ENCODE measurements around the gene S1PR5. TPM values are rescaled to one million over a fixed set of nuclear protein-coding genes. Genes with fewer than 3 reads are reported as not detected.

S1PR5 gene
- total and polyA plus RNA-seq, 9 of the 15 experiments (the other 6 are each of a cell fraction or from before 2014, with no cell fraction given) = 0.03 to 0.54 (median 0.35) TPM; not detected in 4

GRCh38 chr19:10537668-10538067 is 20.4 kb upstream of the S1PR5 start:
- 36% methylated on average over 11 of the region's 11 CpGs for WGBS (ENCODE audit: insufficient coverage, low coverage, missing lambda C conversion rate)
- H3K36me3 ChIP-seq (ENCODE audit: control insufficient read depth, insufficient read depth, low read length) = no peaks in the 10 kb centered on the region
- FAIRE-seq = no peak
- no peak for DNase-seq (ENCODE audit: extremely low read depth in 1 of 4, low spot score in 3 of 4)
- no peak for ATAC-seq
- H3K27me3 ChIP-seq (ENCODE audit: control insufficient read depth in 2 of 2, insufficient read depth in 2 of 2, low read length in 2 of 2) = no peaks in the 10 kb centered on the region; a peak in 1 of 5 replicates
- H2AFZ ChIP-seq (ENCODE audit: low read depth, low read length) = no peak overlapping the region
- intact Hi-C loops (cut with micrococcal nuclease) = no loop called here
- H3K79me2 ChIP-seq (ENCODE audit: control insufficient read depth, insufficient read depth, low read length) = no peaks in the 10 kb centered on the region
- no peak overlapping the region for H3K4me3 ChIP-seq
- no peak overlapping the region for H3K27ac ChIP-seq (ENCODE audit: extremely low read depth, low read depth, low read length)
- no TSS peak for BruUV-seq (replicated peaks)
- no peak overlapping the region for H3K4me2 ChIP-seq (ENCODE audit: insufficient read depth, low read length)
- ChIA-PET CTCF (ENCODE audit: low intra/inter-chr PET ratio) (no interaction called here), POLR2A (interaction anchor here (0.6 to 1.0 kb wide), 2 partner anchors 13 to 267 kb away, joined by 3 read pairs; partner anchors contain the start of gene ICAM1)
- no peaks in the 10 kb centered on the region for H3K9me1 ChIP-seq (ENCODE audit: control insufficient read depth, insufficient read depth, low read length)
- H3K9ac ChIP-seq (ENCODE audit: insufficient read depth in 1 of 2, low read depth in 2 of 2, low read length in 2 of 2) = no peak overlapping the region
- no peaks in the 10 kb centered on the region for H4K20me1 ChIP-seq (replicated peaks; ENCODE audit: control insufficient read depth, insufficient read depth, low read length)
- in situ Hi-C loops (cut with MboI) = no loop called here
- no peaks in the 10 kb centered on the region for H3K9me3 ChIP-seq (replicated peaks; ENCODE audit: control insufficient read depth, insufficient read depth, low read depth, low read length)
- peaks cover 4 to 15% of the 10 kb centered on the region in 2 experiments; a peak in 4 of 5 replicates for H3K4me1 ChIP-seq (replicated peaks in 1 of 2; ENCODE audit: control insufficient read depth in 2 of 2, insufficient read depth in 2 of 2, low read length in 2 of 2)
- no peak for TF ChIP-seq KLF10 (CRISPR knock-in tag; IDR thresholded peaks at IDR 0.05)
- no peak for TF ChIP-seq NFRKB (IDR thresholded peaks at IDR 0.05; ENCODE audit: low read depth)
- TF ChIP-seq E2F4 (CRISPR knock-in tag; IDR thresholded peaks at IDR 0.05; ENCODE audit: low read depth) = no peak
- TF ChIP-seq HOXB6 (CRISPR knock-in tag; IDR thresholded peaks at IDR 0.05; ENCODE audit: borderline replicate concordance) = no peak
- no peak for TF ChIP-seq ZC3H4 (CRISPR knock-in tag; IDR thresholded peaks at IDR 0.05; ENCODE audit: borderline replicate concordance)
- no peak for TF ChIP-seq MEIS2 (IDR thresholded peaks at IDR 0.05; ENCODE audit: partially characterized antibody)
- no peak for TF ChIP-seq ZFP36 (IDR thresholded peaks at IDR 0.05; ENCODE audit: low read depth, low read length, partially characterized antibody)
- no peak for TF ChIP-seq E4F1 (CRISPR knock-in tag; IDR thresholded peaks at IDR 0.05; ENCODE audit: borderline replicate concordance)
- TF ChIP-seq TEAD2 (tag; IDR thresholded peaks at IDR 0.05) = no peak
- TF ChIP-seq SMAD2 (IDR thresholded peaks at IDR 0.05; ENCODE audit: low read depth, low read length) = no peak

Data from K562 (cell line).